Subcutaneous preadipocyte (primary cell): ENCODE data around the gene ROBO3. TPM values are rescaled to one million over a fixed set of nuclear protein-coding genes. Genes with fewer than 3 reads are reported as not detected.

Source experiments
- total RNA-seq: library from RNA; depleted of rRNA; stranded (reverse); fragments of >200 nt; gene quantifications from 2 replicates; pipeline ENCODE4 v1.2.3, GENCODE V29; 2012

The ROBO3 gene
- 13.2 and 13.7 TPM in 2 replicates for total RNA-seq

DNA sequence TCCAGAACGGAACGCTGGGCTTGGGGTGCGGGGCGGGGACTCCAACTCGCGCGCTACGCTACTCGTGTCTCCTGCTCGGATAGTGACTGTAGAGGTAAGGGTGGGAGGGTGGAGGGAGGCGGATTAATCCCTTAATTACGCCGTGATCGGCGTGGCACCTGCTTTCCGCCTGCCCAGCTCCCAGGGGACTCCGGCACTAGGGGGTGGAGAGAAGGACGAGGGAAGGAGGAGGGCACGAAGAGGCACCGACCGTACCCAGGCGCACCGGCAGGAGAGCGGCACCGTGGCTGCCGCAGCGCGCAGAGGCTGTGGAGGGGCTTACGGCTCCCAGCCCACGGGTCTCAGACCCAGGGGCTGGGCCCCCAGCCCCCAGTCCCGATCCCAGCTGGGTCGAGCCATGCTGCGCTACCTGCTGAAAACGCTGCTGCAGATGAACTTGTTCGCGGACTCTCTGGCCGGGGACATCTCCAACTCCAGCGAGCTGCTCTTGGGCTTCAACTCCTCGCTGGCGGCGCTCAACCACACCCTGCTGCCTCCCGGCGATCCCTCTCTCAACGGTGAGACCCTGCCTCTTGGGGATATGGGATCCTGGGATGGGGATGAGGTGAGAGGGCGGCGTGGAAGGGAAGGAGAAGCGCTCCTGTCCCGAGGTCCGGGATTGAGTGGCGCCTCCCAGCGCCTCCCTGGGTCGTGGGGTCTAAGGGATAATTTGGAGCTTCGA, at the start of gene ROBO3:
TSS of gene ROBO3 (plus strand) at position 252 of the 721 bp plus-strand sequence. CDS start at position 398, 146 bp downstream.

GRCh38 chr11:124897674-124898262, 32.5 kb downstream of the ROBO3 start, which contains the start of gene ROBO4:
ROBO4 (minus strand) TSS chr11:124897865; CDS start chr11:124897795, 70 bp downstream.

GRCh38 chr11:124918950-124919349, 53.7 kb downstream of the ROBO3 start, which contains the start of gene HEPN1:
HEPN1 (plus strand) TSS chr11:124919250.

Other genes with a start within 250 kb of the ROBO3 start
- gene TBRG1, start 242.6 kb upstream of the ROBO3 start, total RNA-seq = 17.6 and 22.7 TPM in 2 replicates
- 7.4 and 10.7 TPM in 2 replicates for gene SIAE, start 191.7 kb upstream of the ROBO3 start, total RNA-seq
- gene SPA17, start 191.5 kb upstream of the ROBO3 start, total RNA-seq = 12.1 and 12.9 TPM in 2 replicates
- gene NRGN, start 125.5 kb upstream of the ROBO3 start, total RNA-seq = 1.4 TPM in 1 of 2 replicates, not detected in the other
- gene VSIG2, start 113.2 kb upstream of the ROBO3 start, total RNA-seq = not detected in 2 replicates
- under 0.01 and 0.39 TPM in 2 replicates for gene ESAM, start 103.1 kb upstream of the ROBO3 start, total RNA-seq
- 6.6 and 11.1 TPM in 2 replicates for gene MSANTD2, start 65.0 kb upstream of the ROBO3 start, total RNA-seq
- gene ROBO4, start 32.4 kb downstream of the ROBO3 start, total RNA-seq = 7.7 and 26.6 TPM in 2 replicates
- 0.20 TPM in 1 of 2 replicates, not detected in the other for gene HEPN1, start 53.8 kb downstream of the ROBO3 start, total RNA-seq
- gene HEPACAM, start 70.6 kb downstream of the ROBO3 start, total RNA-seq = not detected in 2 replicates
- 3.3 and 7.0 TPM in 2 replicates for gene CCDC15, start 88.8 kb downstream of the ROBO3 start, total RNA-seq
- 0.73 and 3.1 TPM in 2 replicates for gene SLC37A2, start 197.9 kb downstream of the ROBO3 start, total RNA-seq
- 21.5 and 25.7 TPM in 2 replicates for gene TMEM218, start 246.2 kb downstream of the ROBO3 start, total RNA-seq